ENCODE data around the gene MAPK12.
"Not testable (repeated sequence)": the region's sequence is repeated elsewhere in the genome, so short reads cannot be mapped to it uniquely, and the experiment has no call there.

MAPK12 gene

DNA sequence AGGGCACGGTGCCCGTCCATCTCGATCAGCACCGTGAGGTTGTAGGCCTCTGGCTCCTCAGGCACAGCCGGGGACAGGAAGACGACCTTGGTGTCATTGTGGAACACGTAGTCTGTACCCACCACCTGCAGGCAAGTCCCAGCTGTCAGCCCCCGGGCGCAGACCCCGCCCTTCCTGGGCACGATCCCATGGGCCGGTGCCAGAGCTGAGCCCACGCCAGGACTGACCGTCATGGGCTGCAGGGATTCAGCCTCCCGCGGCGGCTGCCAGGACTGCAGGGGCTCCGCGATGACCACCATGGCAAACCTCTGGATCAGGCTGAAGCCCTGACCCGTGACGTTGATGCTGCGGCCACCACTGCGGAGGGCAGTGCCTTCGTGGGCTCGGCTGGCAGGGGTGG, 20.5 kb upstream of the MAPK12 start:
- DNase-seq (ENCODE audit: low spot score), result no peak

DNA sequence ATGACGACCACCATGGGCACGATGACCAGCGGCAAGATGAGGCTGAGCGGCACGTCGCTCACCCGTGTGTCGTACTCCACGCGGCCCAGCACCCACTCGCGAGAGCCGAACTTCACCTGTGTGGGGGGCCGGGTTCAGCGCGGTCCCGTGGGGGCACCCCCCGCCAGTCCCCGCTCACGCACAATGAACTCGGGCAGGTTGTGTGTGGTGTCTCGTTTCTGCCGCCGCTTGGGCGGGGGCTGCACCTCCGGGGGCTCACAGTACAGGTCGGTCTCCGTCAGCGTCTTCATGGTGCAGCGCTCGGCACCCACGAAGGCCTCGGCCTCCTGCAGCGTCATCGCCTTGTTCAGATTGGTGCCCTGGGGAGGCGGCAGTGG, 19.9 kb upstream of the MAPK12 start:
- DNase-seq (ENCODE audit: low spot score), result no peak

DNA sequence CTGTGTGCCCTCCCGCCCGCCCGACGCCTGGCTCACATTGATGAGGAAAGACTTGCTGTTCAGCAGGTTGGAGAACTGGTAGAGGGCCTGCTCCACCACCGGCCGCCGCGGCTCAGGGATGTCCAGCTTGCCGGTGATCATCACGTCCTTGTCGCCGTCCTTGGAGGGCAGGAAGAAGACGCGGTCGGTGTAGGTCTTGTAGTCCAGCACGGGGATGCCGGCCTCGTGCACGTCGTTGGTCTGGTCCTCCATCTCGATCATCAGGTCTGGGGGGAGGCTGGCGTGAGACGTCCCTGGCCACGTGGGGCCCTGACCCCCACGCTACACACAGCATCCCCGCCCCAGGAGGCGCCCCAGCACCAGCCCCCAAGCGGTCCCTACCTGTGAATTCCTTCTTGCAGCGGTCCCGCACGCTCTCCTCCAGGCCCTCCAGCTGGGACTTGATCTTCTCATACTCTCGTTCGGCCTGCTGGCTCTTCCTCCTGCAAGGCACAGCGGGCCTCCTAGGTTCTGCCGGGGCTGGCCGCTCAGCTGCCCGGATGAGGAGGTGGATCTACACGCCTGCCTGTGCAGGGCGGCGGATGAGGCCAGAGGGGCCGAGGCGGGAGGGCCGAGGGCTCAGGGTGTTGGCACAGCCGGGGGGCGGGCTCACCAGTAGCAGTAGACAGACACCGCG, 19.4 kb upstream of the MAPK12 start:
- DNase-seq (ENCODE audit: low spot score), result no peak

DNA sequence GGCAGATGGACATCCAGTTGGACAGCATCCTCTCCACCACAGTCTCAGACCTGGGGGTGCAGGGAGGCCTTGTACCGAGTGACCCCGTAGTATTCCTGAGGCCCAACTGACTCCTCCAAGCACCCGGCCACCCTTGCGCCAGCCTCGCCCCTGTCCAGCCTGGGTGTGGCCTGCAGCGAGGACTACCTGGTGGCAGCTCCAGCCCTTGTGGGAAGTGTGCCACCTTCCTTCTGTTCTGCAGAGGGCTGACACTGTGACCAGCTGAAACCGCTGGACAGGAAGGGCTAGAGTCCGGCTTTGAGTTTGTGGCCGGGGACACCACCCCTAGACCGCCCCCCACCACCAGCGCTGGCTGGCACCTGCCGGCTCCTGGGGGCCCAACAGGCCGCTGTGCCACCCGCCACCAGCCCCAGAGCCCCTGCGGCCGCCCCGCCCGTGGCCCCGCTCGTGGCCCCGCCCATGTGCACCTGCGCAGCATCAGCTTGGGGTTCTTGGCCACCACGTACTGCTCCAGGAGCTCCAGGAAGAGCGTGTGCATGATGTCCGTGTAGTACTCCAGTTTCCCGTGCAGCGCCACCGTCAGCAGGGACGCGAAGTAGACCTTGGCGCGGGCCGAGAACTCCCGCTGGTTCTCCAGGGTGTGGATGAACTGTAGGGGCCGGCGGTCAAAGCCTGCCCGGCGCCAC, 18.7 kb upstream of the MAPK12 start:
- no peak for DNase-seq (ENCODE audit: low spot score)

DNA sequence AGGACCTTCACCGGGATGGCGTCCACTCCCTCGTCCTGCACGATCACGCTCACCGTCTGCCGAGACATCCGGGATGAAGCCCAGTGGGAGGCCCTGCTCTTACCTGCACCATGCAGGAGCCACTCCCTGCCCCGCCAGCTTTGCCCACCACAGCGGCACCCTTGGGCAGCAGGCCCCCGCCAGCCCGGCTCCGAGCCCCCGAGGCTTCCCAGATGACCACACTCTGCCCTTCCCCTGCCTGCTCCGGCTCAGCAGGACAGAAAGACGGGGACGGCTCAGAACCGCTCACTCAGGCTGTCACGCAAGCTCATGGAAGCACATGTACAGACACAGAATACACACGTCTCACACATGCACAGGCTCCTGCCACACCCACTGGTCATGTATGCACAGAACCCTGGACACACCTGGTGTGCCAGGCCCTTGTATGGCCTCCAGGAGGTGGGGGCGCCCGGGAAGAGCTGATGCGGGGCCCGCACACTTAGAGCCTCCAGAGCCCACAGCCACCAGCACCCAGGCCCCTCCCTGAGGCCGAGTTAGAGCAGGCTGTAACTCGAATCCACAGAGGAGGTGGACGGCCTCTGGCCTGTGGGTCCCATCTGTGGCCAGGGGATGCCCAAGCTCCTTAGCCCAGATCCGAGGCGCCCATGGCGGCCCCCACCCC, 17.6 kb upstream of the MAPK12 start:
- no peak for DNase-seq (ENCODE audit: low spot score)

DNA sequence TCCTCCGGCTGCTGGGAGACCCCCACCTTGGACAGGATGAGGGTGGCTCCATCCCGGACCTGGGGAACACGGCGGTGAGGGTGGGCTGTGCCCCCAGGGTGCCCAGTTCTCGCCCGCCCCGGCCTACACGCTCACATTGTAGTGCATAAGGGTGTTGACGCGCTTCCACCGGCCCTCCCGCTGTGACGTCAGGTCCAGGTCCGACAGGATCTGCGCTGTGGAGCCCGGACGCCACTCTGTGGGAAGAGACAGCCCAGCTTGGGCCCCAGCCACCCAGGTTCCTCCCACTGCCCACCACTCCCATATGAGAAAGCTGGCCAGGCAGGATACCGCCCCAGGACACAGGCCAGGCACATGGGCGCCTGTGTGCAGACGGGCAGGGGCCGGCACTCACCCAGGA, 17.0 kb upstream of the MAPK12 start:
- DNase-seq (ENCODE audit: low spot score), result no peak

DNA sequence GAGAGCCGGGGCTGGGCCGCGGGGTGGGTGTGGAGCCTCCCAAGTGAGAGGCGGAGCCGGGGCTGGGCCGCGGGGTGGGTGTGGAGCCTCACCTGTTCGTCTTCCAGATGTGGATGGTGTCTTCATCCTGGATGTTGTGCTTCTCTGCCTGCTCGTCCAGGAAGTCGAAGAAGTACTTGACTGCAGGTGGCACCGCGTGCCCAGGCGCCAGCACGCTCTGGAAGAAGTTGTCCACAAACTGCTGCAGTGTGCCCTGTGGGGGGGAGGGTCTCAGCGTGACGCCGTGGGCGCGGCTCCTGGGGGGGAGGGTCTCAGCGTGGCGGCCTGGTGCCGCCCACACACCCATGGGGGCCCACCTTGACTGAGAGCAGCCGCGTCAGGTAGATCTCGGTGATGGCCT, 16.3 kb upstream of the MAPK12 start:
- no peak for DNase-seq (ENCODE audit: low spot score)

DNA sequence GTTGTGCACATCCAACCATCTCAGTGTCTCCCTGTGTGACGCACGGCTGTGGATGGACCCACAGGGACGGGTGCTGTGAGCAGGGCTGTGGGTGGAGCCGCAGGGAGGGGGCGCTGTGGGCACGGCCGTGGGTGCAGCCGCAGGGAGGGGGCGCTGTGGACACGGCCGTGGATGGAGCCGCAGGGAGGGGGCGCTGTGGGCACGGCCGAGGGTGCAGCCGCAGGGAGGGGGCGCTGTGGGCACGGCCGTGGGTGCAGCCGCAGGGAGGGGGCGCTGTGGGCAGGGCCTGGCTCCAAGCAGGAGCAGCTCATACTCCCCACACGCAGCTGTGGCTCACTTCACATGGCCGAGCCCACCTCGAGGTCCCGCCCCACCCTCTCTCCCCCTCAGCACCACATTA, 14.7 kb upstream of the MAPK12 start:
- DNase-seq (ENCODE audit: low spot score), result peak; percentile 66

DNA sequence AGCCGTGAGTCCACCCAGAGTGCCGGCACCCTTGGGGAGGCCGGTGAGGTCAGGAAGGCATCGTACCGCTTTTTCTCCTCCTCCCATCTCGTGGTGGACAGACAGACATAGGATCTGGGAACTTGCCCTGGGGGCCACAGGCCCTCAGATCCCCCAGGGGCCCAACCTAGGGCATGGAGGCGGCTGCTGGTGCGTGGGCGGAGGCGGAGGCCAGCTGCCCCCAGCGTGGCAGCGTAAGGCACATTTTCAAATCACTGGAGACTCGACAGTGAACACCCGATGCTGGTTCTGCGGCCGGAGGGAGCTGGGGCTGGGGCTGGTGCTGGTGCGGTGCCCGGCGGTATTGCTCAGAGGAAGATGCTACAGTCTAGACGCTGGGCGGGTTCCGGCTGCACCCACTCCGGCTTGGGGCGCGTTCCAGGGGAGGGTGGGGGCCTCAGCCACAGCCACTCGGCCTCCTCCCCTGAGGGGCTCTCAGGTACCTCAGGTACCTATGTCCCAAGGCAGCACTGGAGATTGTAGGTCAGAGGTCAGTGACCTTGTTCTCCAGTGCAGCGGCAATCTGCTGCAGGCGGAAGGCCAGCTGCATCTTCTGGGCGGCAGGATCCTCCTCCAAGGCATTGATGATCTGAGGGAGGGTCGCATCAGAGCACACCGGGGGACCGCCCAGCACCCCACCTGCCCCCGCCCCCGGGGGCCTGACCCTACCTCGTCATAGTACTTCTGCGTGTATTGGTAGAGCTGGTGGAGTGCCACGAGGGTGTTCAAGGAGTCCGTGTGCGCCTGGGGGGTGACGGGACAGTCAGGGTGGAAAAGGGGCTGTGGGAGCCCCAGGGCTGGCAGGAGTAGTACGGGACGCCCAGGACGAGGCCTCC, 13.9 kb upstream of the MAPK12 start:
- no peak for DNase-seq (ENCODE audit: low spot score)

DNA sequence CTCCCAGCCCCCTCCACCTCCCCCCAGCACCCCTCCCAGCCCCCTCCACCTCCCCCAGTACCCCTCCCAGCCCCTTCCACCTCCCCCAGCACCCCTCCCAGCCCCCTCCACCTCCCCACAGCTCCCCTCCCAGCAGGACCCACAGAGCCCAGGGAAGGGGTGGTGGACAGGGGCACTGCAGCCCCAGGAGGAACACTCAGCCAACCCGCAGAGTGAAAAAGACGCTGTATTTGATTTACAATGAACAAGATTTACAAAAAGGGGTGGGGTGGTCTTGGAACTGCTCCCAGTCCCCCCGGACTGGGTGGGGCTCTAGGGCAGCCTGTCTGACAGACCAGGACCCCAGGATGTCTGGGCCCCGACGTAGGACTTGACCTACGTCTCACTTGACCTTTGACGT, 13.3 kb upstream of the MAPK12 start:
- no peak for DNase-seq (ENCODE audit: low spot score)

DNA sequence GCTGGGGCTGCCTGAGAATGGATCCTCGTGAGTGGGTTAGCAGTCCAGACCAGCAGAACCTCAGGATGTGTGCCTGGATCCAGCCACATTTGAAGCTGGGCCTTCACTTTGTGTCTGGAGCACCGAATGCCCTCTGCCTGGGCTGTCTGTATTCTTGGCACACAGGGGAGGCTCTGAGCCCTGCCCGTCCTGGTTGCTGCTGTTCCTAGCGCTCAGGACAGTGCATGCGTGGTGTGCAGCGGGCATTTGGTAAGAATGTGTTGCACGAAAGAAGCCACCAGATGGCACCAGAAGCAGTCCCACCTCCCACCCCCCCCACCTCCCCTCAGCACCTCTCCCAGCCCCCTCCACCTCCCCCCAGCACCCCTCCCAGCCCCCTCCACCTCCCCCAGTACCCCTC, 12.8 kb upstream of the MAPK12 start:
- no peak for DNase-seq (ENCODE audit: low spot score)

DNA sequence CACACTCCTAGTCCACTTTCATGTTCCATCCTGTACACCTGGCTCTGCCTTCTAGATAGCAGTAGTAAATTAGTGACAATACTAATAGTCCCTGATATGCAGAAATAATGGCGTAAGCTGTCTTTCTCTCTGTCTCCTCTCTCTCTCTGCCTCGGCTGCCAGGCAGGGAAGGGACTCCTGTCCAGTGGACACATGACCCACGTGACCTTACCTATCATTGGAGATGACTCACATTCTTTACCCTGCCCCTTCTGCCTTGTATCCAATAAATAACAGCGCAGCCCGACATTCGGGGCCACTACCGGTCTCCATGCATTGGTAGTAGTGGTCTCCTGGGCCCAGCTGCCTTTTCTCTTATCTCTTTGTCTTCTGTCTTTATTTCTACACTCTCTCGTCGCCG, 12.3 kb upstream of the MAPK12 start:
- DNase-seq (ENCODE audit: low spot score), result not testable (repeated sequence)

DNA sequence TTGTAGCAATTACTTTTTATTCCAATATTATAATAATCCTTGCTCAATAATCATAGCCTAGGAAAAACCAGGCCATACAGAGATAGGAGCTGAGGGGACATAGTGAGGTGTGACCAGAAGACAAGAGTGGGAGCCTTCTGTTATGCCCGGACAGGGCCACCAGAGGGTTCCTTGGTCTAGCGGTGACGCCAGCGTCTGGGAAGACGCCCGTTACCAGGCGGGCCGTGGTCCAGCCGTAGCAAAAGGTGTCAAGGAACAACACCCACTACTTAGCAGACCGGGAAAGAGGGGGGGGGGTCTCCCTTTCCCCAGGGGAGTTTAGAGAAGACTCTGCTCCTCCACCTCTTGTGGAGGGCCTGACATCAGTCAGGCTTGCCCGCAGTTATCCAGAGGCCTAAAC, 11.9 kb upstream of the MAPK12 start:
- DNase-seq (ENCODE audit: low spot score), result not testable (repeated sequence)

DNA sequence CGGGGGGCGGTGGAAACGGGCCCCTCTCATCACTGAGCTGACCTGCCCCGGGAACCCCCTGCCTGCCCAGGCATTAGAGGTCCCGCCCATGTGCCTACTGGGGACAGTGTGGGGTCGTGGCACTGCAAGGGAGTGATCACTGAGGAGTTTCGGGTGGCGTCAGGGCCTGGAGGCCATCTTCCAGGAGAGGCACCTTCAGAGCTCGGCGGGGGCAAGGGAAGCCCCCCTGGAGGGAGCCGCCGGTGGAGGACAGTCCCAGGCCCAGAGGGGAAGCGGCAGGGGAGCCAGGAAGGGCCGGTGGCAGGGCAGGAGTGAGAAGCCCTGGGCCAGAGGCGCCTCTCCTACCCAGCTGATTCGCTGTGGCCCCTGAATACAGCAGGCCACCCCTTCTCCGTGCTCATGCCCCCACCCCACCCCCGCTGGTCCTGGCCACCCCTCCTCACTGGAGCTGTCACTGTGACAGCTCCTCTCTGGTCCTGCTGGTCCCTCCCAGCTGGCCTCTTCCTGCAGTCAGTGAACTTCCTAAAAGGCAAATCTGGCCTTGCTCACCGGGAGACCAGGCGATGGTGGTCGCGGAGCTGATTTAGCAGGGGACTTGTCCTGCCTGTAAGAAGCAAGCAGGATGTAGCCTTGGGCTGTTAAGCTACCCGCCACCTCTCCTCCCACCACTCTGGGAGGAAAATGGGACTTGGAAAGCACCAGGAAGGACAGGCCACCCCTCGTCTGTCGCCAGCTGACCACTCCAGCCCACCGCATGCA, 10.7 kb upstream of the MAPK12 start:
- DNase-seq (ENCODE audit: low spot score), result no peak

DNA sequence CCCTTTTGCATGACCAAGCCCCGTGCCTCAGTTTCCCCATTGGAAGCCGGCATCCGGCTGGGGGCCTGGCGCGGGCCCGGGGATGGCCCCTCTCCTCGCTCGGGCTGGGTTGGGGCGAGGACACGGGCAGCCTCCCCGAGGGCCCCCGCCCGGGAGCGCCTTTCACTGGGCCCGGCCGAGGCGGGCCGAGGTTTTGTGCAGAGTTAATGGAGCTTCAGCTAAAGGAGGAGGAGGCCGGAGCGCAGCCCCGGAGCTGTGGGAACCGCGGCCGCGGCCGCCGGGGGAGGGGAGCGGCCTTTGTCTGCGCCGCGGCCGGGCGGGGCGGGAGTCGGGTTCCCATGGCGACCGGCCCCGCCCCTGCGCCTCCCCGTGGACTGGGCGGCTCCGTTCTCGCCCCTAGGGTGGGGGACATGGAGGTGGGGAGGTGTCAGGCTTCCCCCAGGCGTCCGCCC, 10.1 kb upstream of the MAPK12 start:
- DNase-seq (ENCODE audit: low spot score), result peak; percentile 88

DNA sequence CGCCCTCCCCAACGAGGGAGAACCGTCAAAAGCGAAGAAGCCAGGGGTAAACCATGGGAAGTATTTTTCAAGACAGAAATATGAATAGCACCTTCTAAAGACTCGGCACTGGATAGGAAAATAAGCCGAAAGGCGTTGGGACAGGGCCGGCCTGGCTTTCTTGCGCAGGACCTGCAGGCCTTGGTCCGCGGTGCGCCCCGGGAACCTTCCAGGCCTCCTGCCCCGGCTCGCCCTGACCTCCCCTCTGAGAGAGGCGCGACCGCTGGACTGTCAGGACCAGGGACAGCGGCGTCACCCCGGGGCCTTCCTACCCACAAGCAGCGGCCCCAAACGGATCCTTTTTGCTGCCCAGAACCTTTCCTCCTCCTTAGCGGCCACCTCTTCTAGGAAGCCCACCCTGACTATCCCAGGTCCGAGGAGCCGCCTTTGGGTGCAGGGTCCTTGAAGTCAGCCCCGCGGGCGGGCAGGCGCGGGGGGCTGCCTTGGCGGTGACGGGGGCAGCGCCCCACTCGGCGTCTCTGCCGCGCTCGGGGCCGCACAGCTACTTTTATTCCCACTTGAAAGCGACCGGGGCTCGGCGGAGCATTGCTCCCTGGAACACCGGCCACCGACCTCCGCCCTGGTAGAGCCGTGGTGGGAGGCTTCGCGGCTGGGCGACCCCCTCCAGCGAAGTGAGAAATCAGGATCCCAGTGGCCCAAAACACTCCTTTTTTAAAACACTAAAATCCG, 9.3 kb upstream of the MAPK12 start:
- DNase-seq (ENCODE audit: low spot score), result peak; percentile 90

DNA sequence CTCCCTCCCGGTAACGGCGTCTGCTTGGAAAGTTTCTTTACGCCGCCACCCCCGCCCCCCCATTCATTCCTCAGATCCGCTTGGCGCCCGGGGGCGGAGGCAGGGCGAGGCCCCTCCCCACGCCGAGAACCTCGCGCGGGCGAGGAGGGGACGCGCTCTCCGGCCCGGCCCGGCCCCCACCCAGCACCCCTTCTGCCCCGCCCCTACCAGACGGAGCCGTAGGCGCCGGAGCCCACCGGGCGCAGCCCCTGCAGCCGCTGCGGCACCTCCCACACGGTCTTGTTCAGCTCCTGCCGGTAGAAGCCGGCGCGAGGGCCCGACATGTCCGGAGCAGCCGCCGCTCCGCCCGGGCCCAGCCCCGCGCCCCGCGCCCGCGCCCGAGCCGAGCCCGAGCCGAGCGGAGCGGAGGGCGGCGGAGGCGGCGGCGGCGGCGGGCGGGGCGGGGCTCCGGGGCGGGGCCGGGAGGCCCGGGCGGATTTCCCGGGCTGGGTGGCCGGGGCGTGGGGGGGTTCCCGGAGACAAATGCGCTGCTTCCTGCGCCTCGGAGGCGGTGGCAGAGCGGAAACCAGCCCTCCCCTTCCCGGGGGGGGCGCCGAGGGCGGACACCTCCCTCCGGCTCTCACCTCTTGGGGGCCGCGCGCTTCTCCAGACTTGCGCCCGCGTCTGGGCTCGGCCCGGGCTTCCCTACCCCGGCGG, 8.6 kb upstream of the MAPK12 start, which contains the start of gene MAPK11:
Gene MAPK11, minus strand, starts transcription at position 411 of the 696 bp plus-strand sequence. Its CDS starts 88 bp downstream, at position 323.
- DNase-seq (ENCODE audit: low spot score), result peak; percentile 72

DNA sequence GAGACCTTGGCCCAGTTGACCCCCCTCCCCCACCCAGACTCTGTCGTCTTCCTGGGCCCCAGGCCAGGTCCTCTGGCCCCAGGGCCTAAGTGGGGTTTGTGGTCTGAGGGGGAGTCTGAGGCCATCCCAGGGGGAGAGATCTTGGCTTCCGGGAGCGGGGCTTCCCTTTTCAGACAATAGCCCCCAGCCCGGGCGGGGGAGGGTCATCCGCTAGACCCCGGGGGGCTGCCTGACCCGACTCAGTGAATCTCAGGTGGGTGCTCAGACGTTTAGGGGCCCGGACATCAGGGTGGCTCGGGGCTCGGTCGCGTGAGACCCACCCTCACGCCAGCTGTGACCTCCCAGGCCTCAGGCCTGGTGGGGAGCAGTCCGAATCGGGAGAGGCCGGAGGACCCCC, 8.1 kb upstream of the MAPK12 start:
- no peak for DNase-seq (ENCODE audit: low spot score)

DNA sequence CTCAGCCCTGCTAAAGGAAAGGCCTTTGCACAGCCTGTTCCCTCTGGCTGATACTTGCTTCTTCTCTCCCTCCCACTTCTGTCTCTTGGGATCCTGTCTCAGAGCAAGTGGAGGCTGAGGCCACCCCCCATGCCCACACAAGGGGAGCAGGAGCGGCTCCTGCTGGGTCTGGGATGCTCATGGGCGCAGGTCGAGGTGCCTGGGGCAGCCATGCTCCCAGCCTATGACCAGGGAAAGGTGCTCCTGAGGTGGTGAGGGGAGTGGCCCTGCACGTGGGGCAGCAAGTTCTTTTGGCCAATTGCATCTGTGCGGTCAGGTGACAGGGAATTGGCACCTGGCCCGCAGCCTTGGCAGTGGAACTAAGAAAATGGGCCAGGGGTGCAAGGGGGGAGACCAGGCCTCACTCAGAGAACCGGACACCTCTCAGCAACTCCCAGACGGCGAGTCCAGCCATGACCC, 7.2 kb upstream of the MAPK12 start:
- DNase-seq (ENCODE audit: low spot score), result no peak
